PFSK-1 (cell line): ENCODE data around the gene PDZD8.

Source experiments
- FOXP2 ChIP-seq: optimal IDR thresholded peaks from 2 replicates; pipeline ENCODE3; 2011; ENCODE audit warnings: borderline replicate concordance, control low read depth, inconsistent platforms; ENCODE audit not compliant: insufficient read depth; ENCODE audit errors: extremely low read length, extremely low read depth
- POLR2AphosphoS5 ChIP-seq: IDR thresholded peaks from 2 replicates; pipeline ENCODE4 v1.6.1; 2012; ENCODE audit warnings: low read depth, mild to moderate bottlenecking, control low read depth, low read length, moderate library complexity
- REST ChIP-seq, 2 experiments: IDR thresholded peaks; 2 replicates each; pipeline versions ENCODE4 v1.6.1 to v1.8.0; 2011 to 2012; ENCODE audit warnings: low read depth in 2 of 2, low read length in 2 of 2, control low read depth in 1 of 2, inconsistent platforms in 1 of 2, mild to moderate bottlenecking in 1 of 2, moderate library complexity in 1 of 2; ENCODE audit not compliant: insufficient read depth in 1 of 2
- SIN3A ChIP-seq: IDR thresholded peaks from 2 replicates; pipeline ENCODE4 v1.6.1; 2012; ENCODE audit warnings: mild to moderate bottlenecking, low read length, moderate library complexity, borderline replicate concordance; ENCODE audit not compliant: insufficient read depth
- TAF1 ChIP-seq: IDR thresholded peaks from 2 replicates; pipeline ENCODE4 v1.6.1; 2012; ENCODE audit warnings: low read length, control low read depth, borderline replicate concordance; ENCODE audit not compliant: insufficient read depth

The PDZD8 gene

GRCh38 chr10:117413928-117414618, 38.8 kb upstream of the PDZD8 start:
- TF ChIP-seq FOXP2 (no peak), REST (IDR thresholded peaks at IDR 0.05; ENCODE audit: insufficient read depth in 1 of 2, low read depth in 2 of 2, low read length in 2 of 2) (no peak), SIN3A (no peak), POLR2AphosphoS5 (no peak), TAF1 (no peak)

GRCh38 chr10:117412469-117413010, 37.3 kb upstream of the PDZD8 start:
- no peak for TF ChIP-seq REST (IDR thresholded peaks at IDR 0.05; ENCODE audit: insufficient read depth in 1 of 2, low read depth in 2 of 2, low read length in 2 of 2)
- no peak for TF ChIP-seq FOXP2
- TF ChIP-seq POLR2AphosphoS5, result no peak
- no peak for TF ChIP-seq SIN3A
- TF ChIP-seq TAF1, result no peak

- no peak for TF ChIP-seq FOXP2
- TF ChIP-seq POLR2AphosphoS5, result no peak
- TF ChIP-seq TAF1, result no peak
- TF ChIP-seq SIN3A, result no peak
- no peak for TF ChIP-seq REST (IDR thresholded peaks at IDR 0.05; ENCODE audit: insufficient read depth in 1 of 2, low read depth in 2 of 2, low read length in 2 of 2)
Measured at GRCh38 chr10:117411479-117412399, 36.5 kb upstream of the PDZD8 start.

- TF ChIP-seq SIN3A (no peak), TAF1 (no peak), POLR2AphosphoS5 (no peak), FOXP2 (no peak), REST (IDR thresholded peaks at IDR 0.05; ENCODE audit: insufficient read depth in 1 of 2, low read depth in 2 of 2, low read length in 2 of 2) (no peak)
Measured at GRCh38 chr10:117410557-117410956, 35.3 kb upstream of the PDZD8 start.
